ENCODE results near the gene TANGO2.

The TANGO2 gene

DNA sequence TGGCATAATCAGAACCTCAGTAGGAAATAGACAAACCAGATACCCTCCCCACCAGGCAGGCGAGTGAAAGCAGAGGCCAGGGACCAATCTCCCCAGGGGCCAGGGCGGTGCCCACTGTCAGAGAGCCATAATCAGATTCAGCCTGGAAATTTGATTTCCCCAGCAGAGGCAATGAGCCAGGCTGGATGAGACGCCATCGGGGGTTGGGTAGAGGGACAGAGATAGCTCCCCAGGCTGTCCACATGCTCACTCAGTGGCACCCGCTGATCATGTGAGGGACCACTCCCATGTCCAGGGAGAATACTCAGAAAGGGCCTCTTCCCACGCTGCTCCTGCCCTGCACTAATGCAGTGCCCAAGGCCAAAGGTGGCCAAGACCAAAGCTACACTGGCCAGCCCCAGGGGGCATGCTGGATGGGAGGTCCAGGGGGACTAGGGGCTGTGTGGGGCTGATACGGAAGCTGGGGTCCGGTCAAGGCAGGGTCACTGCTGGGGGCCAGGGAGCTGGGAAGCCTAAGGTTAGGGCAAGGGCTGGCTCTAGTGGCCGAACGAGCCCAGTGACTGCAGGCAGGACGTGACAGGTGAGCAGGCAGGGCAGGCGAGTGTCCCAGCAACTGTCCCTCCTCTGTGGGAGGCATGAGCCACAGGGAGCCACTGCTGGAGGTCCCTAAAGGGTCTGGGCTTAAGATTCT is 24.1 kb upstream of the TANGO2 start:
- DNase-seq (ENCODE audit: low read depth in 2 of 2): no peak

DNA sequence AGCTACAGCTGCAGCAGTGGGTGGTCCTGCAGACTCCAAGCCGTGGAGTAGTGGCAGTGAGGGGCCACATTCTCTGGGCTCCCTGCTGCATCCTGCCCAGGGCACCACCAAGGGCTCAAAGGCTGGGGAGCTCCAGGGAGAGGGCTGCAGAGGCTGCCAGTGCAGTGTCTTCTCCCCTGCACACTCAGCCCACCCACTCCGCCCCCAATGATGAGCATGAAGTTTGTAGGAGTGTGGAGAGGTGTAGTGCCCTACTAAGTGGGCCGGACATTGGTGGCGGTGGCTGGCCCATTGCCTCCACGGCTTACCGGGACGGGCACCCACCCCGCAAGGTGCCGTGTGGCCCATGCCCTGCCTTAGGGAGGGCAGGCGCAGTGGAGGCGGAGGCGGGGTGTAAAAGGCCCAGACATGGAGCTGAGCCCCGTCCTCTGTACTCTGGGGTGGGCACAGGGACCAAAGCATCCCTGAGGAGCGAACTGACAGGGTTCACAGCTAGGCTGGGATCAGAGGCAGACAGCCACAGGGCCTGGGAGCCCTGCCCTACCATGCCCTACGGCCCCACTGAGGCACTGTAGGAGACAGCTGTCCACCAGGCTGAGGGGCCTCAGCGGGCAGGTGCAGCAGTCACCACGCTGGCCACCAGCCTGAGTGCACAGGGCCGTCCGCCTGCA is 23.2 kb upstream of the TANGO2 start:
- DNase-seq (ENCODE audit: low read depth in 2 of 2): no peak

DNA sequence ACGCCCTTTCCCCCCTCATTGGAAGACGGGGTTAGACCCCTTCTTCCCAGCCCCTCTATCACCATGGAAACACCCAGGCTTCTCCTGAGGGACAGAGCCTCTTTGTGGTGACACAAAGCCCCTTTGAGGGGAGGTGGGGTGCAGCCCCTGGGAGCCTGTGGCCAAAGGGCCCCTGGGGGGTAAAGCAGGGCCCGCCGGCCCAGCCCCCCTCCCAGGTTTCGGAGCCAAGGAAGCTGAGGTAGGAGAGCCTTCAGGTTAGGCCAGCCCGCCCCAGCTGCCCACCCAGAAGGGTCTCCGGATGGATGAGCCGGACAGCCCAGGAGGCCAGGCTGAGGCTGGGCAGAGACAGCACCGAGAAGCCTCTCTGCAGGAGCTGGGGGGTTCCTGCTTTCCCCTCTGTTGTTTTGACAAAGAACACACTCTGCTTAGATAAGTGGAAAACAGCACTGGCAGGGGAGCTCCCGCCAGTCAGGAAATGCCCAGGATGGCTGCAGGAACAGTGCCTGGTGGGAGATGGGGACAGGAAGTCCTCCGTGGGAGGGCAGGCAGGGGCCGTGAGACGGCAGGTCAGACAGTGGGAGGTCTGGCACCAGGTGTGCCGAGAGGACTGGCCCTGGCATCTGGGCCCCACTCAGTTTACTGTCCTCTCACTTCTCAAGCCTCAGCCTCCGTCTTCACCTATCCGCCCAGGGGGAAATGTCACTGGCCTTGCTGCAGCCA is 22.5 kb upstream of the TANGO2 start:
- DNase-seq (ENCODE audit: low read depth in 2 of 2): no peak

DNA sequence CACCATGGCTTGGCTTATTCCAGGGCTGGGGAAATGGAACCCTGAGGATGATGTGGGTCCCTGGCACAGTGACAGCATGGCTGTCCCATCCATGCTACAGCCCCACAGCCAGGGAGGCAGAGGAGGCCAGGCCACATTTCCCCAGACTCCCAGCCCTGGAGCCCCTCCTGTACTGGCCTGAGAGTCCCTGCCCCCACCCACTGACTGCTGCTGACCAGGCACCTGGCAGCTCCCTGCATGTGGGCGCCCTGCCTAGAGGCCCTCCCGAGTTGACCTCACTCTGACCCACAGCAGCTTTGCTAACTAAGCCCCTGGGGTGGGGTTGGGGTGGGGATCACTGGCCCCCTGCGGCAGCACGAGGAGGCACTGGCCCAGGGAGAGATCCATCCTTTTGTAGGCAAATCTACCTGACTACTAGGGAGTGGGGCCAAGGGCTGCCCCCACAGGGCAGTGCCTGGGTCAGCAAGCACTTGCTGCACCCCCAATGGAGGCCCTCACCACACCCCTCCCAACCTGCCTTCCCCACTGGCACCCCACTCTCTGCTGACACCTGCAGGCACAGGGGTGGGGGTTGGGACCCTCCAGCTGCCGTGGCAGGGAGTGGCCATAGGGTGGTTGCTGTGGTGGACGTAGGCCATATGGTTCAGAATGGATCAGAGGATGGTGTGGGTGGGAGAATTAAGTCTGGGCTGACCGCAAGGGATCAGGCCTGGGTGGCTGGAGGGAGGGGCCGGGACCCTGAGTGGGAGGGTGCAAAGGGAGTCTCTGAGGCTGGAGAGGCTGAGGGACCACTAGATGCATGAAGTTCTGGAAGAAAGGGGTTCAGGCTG is 21.7 kb upstream of the TANGO2 start:
- no peak for DNase-seq (ENCODE audit: low read depth in 2 of 2)

DNA sequence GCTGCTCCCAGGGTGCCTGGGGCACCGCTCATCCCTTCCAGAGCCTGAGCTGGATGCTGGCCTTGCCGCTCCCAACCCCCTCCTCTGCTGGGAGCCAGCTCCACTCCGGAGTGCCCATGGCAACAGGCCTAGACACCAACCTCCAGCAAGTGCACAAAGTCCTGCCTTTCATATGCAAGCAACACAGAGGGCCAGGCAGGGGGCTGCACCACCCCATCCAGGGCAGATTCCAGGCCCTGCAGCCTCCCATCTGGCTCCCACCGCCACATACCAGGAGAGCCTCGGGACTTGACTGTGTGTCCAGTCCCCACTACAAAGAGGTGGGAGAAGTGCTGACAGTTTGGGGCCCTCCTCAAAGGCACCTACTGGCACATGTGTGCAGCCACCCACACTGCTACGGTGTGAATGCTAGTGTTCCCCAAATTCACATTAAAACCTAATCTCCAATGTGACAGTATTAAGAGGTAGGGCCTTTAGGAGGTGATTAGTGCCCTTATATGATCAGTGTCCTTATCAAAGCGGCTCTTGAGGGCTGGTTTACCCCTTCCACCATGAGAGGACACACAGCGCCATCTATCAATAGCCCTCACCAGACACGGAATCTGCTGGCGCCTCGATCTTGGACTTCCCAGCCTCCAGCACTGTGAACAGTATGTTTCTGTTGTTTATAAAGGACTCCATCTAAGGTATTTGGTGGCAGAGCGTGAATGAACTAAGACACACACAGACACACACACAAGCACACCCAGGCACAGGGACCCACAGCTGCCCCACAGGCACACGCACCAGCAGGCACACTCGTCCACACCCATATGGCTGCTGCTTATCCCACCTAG is 20.4 kb upstream of the TANGO2 start:
- DNase-seq (ENCODE audit: low read depth in 2 of 2): no peak

DNA sequence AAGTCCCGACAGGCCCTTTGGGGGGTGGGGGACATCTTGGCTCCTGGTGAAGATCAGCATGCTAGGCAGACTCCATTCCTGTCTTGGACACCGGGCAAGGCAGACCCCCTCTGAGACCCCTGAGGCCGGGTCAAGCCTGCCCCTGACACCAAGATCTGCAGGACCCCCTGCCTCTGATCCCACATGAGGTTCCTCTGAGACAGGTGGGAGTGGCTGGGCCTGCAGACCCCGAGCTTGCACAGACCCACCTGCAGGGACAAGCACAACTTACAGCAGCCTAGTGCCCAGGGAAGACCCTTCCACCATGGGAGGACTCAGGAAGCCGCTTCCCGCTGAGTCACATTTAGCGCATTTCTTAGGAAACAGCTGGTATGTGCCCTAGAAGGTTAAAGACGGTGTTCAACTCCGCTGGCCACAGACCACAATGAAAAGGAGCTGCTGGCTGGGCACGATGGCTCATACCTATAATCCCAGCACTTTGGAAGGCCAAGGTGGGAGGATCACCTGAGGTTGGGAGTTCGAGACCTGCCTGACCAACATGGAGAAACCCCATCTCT is 19.8 kb upstream of the TANGO2 start:
- no peak for DNase-seq (ENCODE audit: low read depth in 2 of 2)

DNA sequence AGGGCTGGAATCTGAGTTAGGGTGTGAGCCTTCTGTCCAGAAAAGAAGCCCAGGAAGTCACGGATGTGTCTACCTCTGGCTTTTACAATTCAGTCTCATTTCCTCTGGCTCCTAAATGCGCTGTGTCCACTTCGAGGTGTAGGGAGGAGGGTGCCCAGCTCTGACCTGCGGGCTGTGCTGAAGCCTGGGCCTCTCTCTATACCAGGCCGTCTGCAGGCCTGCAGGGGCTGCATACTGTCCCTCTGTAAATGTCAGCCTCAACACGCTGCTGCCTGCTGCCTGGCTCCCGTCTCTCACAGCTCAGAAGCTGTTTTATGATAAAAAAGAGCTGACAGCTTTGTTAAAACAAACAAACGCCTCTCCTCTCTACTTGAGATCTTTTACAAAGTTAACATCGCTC is 18.8 kb upstream of the TANGO2 start:
- DNase-seq (ENCODE audit: low read depth in 2 of 2): no peak

DNA sequence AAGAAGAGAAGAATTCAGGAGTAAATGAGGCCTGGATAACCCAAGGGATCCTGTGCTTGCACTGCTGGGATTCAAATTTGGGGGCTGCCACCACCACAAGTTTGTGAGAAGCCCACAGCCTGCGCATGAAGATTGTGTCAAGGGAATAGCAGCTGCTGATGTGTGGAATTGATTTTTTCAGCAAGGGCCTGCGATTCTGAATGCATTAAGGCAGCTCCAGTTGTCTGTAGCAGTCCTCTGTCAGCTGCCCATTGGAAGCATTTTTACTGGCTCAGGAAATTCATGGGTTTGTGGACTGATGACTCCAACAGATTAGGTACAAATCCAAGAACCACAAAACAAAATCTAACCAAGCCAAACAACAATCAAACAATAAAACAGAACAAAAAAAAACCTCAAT is 18.3 kb upstream of the TANGO2 start:
- DNase-seq (ENCODE audit: low read depth in 2 of 2): no peak

DNA sequence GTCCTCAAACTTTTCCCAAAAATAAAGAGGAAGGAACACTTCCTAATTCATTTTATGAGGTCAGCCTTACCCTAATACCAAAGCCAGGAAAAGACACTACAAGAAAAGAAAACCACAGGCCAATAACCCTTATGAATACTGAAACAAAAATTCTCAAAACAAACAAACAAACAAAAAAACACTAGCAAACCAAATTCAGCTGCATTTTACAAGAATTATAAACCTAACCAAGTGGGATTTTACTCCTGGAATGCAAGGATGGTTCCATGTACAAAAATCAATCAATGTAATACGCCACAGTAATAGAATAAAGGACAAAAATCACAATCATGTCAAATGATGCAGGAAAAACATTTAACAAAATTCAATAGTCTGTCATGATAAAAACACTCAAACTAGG is 17.6 kb upstream of the TANGO2 start:
- no peak for DNase-seq (ENCODE audit: low read depth in 2 of 2)

DNA sequence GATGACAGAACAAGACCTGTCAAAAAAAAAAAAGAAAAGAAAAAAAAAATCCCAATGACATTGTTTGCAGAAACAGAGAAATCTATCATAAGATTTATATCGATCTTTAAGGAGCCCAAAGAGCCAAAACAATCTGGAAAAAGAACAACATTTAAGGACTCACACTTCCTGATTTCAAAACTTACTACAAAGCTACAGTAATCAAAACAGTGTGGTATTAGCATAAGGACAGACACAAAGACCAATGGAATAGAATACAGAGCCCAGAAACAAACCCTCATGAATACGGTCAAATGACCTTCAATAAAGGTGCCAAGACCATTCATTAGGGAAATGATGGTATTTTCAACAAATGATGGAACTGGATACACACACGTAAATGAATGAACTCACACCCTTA is 16.4 kb upstream of the TANGO2 start:
- no peak for DNase-seq (ENCODE audit: low read depth in 2 of 2)

DNA sequence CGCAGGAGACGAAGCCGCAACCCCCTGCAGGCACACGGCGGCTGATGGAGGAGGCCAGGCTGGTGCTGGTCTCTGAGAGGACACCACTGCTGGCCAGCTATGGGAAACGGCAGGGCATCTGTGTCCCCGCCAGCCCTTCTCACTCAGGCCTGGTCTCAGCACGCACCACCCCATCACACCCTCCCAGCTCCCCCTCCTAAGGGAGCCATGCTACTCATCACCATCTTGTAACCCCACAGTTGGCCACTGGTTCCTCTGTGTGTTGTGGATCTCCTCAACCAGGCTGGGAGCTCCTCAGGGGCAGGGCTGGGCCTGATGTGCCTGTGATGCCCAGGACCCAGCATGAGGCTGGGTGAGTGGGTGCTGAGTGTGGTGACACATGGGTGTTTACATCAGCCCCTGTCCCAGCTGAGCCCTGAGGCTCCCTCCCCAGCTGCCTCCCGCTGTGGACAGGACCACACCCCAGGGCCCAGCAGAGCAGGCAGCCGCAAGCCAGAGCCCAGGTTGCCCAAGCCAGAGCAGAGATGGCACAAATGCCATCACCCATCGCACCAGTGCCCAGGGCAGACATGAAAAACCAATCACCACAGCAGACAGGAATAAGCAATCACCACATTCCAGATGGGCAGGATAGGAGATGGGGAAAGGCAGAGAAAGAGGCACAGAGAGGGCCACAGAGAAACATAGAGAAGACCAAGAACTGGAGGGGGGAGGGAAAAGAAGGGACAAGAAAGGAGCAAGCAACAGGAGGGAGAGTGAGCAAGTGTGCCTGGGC is 12.5 kb upstream of the TANGO2 start:
- no peak for DNase-seq (ENCODE audit: low read depth in 2 of 2)

DNA sequence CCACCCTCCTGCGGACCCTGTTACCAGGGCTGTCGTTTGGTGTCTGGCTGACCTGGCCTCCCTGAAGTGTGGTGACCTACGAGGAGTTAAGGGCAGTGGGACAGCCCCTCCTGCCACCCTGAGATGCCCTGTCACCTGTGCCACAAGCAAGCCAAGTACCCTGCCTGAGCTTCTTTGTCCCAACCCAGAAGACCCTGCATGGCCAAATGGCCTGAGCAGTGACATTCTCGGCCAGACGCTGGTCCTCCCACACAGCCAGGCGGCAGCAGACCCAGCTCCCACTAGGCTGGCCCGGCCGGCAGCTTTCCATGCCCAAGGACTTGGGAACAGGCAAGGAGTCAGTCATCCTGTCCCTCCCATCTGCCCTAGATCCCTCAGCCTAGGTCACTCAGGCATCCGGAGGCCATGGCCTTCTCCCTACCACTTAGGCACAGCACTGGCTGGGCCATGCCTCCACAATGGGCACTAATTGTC is 11.9 kb upstream of the TANGO2 start:
- no peak for DNase-seq (ENCODE audit: low read depth in 2 of 2)

DNA sequence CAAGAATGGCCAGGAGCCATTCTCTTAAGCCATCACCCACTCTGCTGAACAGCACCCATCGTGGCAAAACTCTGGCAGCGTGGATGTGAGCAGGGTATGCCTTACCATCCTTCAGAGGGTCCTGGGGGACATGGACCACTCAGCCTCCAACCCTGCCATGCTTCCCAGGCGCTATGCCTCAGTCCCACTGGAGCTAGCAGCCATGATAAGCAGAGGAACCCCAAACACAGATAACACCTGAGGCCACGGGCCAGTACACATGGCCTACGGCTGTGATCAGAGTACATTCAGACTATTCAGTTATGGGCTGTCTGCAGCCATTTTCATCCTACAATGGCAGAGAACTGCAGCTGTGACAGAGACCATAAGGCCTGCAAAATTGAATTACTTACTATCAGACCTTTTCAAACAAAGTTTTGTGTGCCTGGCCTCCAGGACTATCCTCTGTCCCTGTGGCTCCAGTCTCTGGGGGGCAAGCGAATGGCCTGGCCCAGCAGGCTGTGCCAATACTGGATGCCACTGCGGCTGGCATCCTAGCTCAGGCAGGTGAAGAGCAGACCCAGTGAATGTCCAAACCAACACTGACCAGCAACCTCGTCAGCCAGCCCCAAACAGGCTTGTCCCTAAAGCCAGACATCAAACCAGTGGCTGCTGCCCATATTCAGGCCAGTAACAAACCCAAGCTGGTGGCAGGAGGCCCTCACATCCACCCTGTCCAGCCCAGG is 11.2 kb upstream of the TANGO2 start:
- no peak for DNase-seq (ENCODE audit: low read depth in 2 of 2)

DNA sequence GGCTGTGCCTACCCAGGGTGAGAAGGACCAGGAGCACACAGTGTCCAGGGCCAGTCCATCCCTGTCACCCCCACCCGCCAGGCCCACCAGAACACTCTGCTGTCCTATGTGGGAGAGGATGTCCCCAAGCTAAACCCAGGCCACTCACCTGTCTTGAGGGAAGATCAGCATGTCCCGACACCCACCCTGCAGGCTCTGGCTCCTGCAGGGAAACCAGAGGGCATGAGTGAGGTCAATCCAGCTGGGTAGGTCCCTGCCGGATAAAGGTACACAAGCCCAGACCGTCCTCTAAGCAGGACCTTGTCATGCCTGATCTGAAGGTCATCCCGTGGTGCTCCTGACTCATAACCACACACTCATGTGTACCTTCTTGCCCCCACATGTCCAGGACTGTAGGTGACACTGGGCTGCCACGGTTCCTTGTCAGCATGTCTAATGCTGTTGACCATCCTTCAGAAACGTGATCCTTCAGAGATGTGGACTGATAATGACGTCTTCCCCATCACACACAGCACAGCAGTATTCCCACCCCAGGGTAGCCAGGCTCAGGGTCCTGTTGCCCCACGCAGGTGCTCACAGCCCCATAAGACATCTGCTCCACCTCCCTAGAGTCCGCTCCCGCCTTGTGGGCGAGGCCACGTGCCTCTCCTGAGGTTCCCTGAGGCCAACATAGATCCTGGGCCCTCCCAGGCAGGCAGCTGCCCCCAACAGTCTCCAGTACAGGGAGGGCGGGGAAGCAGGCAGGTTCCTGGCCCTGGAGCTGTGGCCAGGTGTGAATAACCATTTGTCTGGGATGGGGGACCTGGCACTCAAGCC is 10.4 kb upstream of the TANGO2 start:
- DNase-seq (ENCODE audit: low read depth in 2 of 2): no peak

DNA sequence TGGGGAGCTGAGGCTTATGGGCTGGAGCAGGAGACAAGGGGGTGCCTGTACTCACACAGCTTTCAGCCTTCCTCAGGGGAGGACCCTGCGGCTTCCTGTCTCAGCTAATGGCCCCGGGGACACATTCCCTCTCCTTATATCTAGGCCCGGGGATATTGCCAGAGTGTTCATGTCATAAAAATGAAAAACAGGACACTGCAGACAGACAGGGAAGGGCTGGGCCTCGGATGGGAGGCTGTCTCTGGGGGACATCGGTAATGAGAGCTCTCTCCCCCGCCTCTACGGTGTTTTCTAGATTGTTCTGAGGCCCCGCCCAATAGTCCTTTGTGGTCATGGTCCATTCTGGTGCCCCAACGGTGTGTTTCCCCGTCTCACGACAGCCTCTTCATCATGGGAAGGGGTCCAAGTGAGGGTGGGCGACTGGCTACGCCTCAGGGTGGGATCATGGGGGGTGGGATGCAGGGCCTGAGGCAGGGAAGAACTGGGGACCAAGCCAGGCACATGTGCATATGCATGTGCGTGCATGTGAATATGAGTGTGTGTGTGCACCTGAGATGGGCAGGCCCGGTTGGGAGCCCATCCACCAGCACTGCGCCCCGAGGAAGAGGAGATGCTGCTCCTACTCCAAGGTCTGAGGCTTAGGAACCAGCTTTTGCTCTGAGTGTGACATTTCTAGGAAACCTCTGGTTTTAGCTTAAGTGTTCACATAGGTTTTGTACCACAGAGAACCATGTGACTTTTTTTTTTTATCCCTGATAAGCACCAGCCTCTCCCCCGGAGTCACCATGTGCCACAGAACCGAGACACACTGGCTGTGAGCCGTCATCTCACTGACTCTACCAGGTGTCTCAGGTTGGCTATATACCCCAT is 9.6 kb upstream of the TANGO2 start:
- DNase-seq (ENCODE audit: low read depth in 2 of 2): no peak

DNA sequence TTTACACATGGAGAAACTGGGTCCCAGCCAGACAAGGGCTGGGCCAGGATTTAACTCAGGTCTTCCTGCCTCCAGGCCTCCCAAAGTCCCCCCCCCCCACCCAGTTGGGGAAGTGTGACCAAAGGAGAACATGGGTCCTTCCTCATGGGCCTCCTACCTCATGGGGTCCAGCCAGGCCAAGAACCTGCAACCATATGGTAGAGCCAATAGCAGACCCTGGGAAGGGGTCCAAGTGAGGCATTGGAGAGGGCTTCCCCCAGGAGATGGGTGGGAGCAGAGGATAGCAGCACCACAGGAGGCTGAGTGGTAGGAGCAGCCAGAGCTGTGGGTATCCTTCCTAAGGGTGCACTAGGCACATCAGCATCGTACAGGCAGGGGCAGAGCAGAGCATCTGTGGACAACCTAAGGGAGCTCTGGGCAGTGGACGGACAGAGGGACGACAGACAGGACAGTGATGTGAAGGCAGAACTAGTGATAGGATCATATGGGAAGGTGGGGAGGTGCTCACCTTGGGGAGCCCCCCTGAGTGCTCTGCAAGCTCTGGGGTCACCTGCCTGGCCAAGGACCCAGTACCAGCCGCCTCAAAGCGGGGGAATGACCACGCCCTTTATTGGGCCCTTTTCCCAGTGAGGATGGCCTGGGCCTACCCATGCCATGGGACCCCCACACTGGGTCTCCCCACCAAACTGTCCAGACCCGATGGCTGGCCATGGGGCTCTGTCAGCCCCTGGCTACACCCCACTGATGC is 8.7 kb upstream of the TANGO2 start:
- no peak for DNase-seq (ENCODE audit: low read depth in 2 of 2)

Measured in stimulated activated CD8-positive, alpha-beta memory T cell treated with anti-CD3 and anti-CD28 coated beads, Interleukin-2, amount 100 ng/mL, for 1 hour (primary cell).